ENCODE results near the gene NUDT1.

GRCh38 chr7:2224934-2225333, 17.1 kb upstream of the NUDT1 start:
- TF ChIP-seq CTCF (IDR thresholded peaks at IDR 0.05; ENCODE audit: insufficient read depth, low read depth, low read length): no peak
- no peak for TF ChIP-seq EZH2 (IDR thresholded peaks at IDR 0.05; ENCODE audit: insufficient read depth, low read length)

Measured in astrocyte (in vitro differentiated cells and primary cell).